HEK293 (cell line): ENCODE measurements around the gene TSR1.
A peak's percentile ranks its signal among the peaks of the same experiment; 100 is the strongest.

ENCODE experiments used
- CTCF ChIA-PET: fragments of 350-600 bp; formaldehyde crosslinking; extraction: SDS; loops from one replicate; lab custom pipeline; 2021; ENCODE audit warnings: antibody characterized with exemption; lab: Yijun Ruan, JAX
- POLR2A ChIA-PET: fragments of 300-600 bp; formaldehyde crosslinking; extraction: SDS; loops from one replicate; lab custom pipeline; 2020; ENCODE audit warnings: antibody characterized with exemption, inconsistent platforms; lab: Yijun Ruan, JAX
- H3K27ac ChIP-seq: fragments of 200-500 bp; sonication (Bioruptor generic); 2 replicates; pipeline ENCODE4 v1.5.1; 2014; ENCODE audit warnings: low read depth, low read length, control low read depth, inconsistent platforms; ENCODE audit errors: extremely low read depth
- H3K36me3 ChIP-seq, 2 experiments: fragments of 200-500 bp in 1 of 2; sonication (Bioruptor generic) in 1 of 2; 1 replicate in 1 of 2; 2 replicates in 1 of 2; pipeline ENCODE4 v1.5.1; 2014 to 2017; ENCODE audit warnings: inconsistent platforms in 2 of 2, low read length in 2 of 2; ENCODE audit not compliant: control insufficient read depth in 2 of 2, insufficient read depth in 1 of 2
- H3K4me1 ChIP-seq: fragments of 200-500 bp; sonication (Bioruptor generic); 2 replicates; pipeline ENCODE4 v1.5.1; 2014; ENCODE audit warnings: mild to moderate bottlenecking, low read length, inconsistent platforms; ENCODE audit not compliant: control insufficient read depth, insufficient read depth
- H3K4me3 ChIP-seq: 2 replicates; pipeline ENCODE4 v1.5.1; 2011; ENCODE audit warnings: low read depth, mild to moderate bottlenecking, control low read depth, low read length, moderate library complexity
- H3K9me3 ChIP-seq: fragments of 200-500 bp; sonication (Bioruptor generic); 2 replicates; pipeline ENCODE4 v1.5.1; 2014; ENCODE audit warnings: low read depth, low read length, inconsistent platforms; ENCODE audit not compliant: control insufficient read depth, insufficient read depth
- GFI1B ChIP-seq: fragments of 450-650 bp; formaldehyde crosslinking; IDR thresholded peaks from 2 replicates; pipeline ENCODE4 v1.5.1; 2016; ENCODE audit warnings: missing biosample characterization, missing genetic modification characterization
- PRDM1 ChIP-seq: fragments of 450-650 bp; formaldehyde crosslinking; IDR thresholded peaks from 2 replicates; pipeline ENCODE4; 2016; ENCODE audit warnings: missing biosample characterization, missing genetic modification characterization
- ZBTB17 ChIP-seq: fragments of 450-650 bp; formaldehyde crosslinking; IDR thresholded peaks from 2 replicates; pipeline ENCODE4 v1.5.1; 2016; ENCODE audit warnings: missing biosample characterization, missing genetic modification characterization
- ZBTB8A ChIP-seq: fragments of 450-650 bp; formaldehyde crosslinking; IDR thresholded peaks from 2 replicates; pipeline ENCODE4 v1.5.1; 2016; ENCODE audit warnings: missing biosample characterization, missing genetic modification characterization
- ZFP3 ChIP-seq: fragments of 450-650 bp; formaldehyde crosslinking; IDR thresholded peaks from 2 replicates; pipeline ENCODE4 v1.5.1; 2016; ENCODE audit warnings: low read depth, missing biosample characterization, missing genetic modification characterization
- ZNF146 ChIP-seq: fragments of 450-650 bp; formaldehyde crosslinking; IDR thresholded peaks from 2 replicates; pipeline ENCODE4 v1.5.1; 2016; ENCODE audit warnings: missing biosample characterization, missing genetic modification characterization
- ZNF174 ChIP-seq: fragments of 450-650 bp; formaldehyde crosslinking; IDR thresholded peaks from 2 replicates; pipeline ENCODE4 v1.5.0; 2017; ENCODE audit warnings: missing biosample characterization, mild to moderate bottlenecking, missing genetic modification characterization
- ZNF19 ChIP-seq: fragments of 450-650 bp; formaldehyde crosslinking; IDR thresholded peaks from 2 replicates; pipeline ENCODE4; 2016; ENCODE audit warnings: missing biosample characterization, missing genetic modification characterization, low read depth
- ZNF202 ChIP-seq: fragments of 450-650 bp; formaldehyde crosslinking; IDR thresholded peaks from 2 replicates; pipeline ENCODE4 v1.5.1; 2016; ENCODE audit warnings: missing biosample characterization, missing genetic modification characterization, borderline replicate concordance
- ZNF391 ChIP-seq: fragments of 450-650 bp; formaldehyde crosslinking; IDR thresholded peaks from 2 replicates; pipeline ENCODE4 v1.5.1; 2016; ENCODE audit warnings: low read depth, missing biosample characterization, missing genetic modification characterization, borderline replicate concordance
- ZNF488 ChIP-seq: fragments of 450-650 bp; formaldehyde crosslinking; IDR thresholded peaks from 2 replicates; pipeline ENCODE4 v1.5.1; 2016; ENCODE audit warnings: missing biosample characterization, missing genetic modification characterization
- ZNF521 ChIP-seq: fragments of 450-650 bp; formaldehyde crosslinking; IDR thresholded peaks from 2 replicates; pipeline ENCODE4 v1.5.1; 2017; ENCODE audit warnings: missing biosample characterization, mild to moderate bottlenecking, missing genetic modification characterization
- ZNF529 ChIP-seq: fragments of 450-650 bp; formaldehyde crosslinking; IDR thresholded peaks from 2 replicates; pipeline ENCODE4 v1.5.1; 2017; ENCODE audit warnings: missing genetic modification characterization, missing biosample characterization; ENCODE audit not compliant: insufficient replicate concordance
- ZNF530 ChIP-seq: fragments of 450-650 bp; formaldehyde crosslinking; IDR thresholded peaks from 2 replicates; pipeline ENCODE4 v1.5.1; 2016; ENCODE audit warnings: low read depth, missing biosample characterization, missing genetic modification characterization
- ZNF548 ChIP-seq: fragments of 450-650 bp; formaldehyde crosslinking; IDR thresholded peaks from 2 replicates; pipeline ENCODE4 v1.5.1; 2016; ENCODE audit warnings: missing biosample characterization, missing genetic modification characterization
- ZNF596 ChIP-seq: fragments of 450-650 bp; IDR thresholded peaks from 2 replicates; pipeline ENCODE4 v1.5.0; 2018; ENCODE audit warnings: missing biosample characterization, mild to moderate bottlenecking, missing genetic modification characterization, moderate library complexity
- ZNF664 ChIP-seq: fragments of 450-650 bp; formaldehyde crosslinking; IDR thresholded peaks from 2 replicates; pipeline ENCODE4 v1.5.1; 2016; ENCODE audit warnings: missing biosample characterization, missing genetic modification characterization
- ZNF692 ChIP-seq: fragments of 450-650 bp; formaldehyde crosslinking; IDR thresholded peaks from 2 replicates; pipeline ENCODE4 v1.5.1; 2016; ENCODE audit warnings: missing biosample characterization, missing genetic modification characterization
- ZNF747 ChIP-seq: fragments of 450-650 bp; formaldehyde crosslinking; IDR thresholded peaks from 2 replicates; pipeline ENCODE4 v1.5.1; 2016; ENCODE audit warnings: missing biosample characterization, missing genetic modification characterization
- ZSCAN23 ChIP-seq: fragments of 450-650 bp; formaldehyde crosslinking; IDR thresholded peaks from 2 replicates; pipeline ENCODE4 v1.5.1; 2016; ENCODE audit warnings: missing biosample characterization, missing genetic modification characterization
- TF ChIP-seq, protein P1 (sequence below): IDR thresholded peaks from 2 replicates; pipeline ENCODE4 v1.6.1; 2011; ENCODE audit warnings: mild to moderate bottlenecking, low read depth, low read length, borderline replicate concordance
- TF ChIP-seq, protein P2 (sequence below): fragments of 450-650 bp; formaldehyde crosslinking; IDR thresholded peaks from 2 replicates; pipeline ENCODE4 v1.5.1; 2016; ENCODE audit warnings: missing biosample characterization, missing genetic modification characterization

TSR1 gene

GRCh38 chr17:2321399-2321798, 14.9 kb downstream of the TSR1 start (continued):
- TF ChIP-seq ZNF529: no peak
- TF ChIP-seq ZNF146 (tag by site-specific recombination): no peak
- TF ChIP-seq ZNF548: no peak

- ChIA-PET POLR2A (interaction anchor here (0.6 to 2.0 kb wide), 3 partner anchors 10 to 30 kb away, joined by 3 to 7 read pairs (median 5); partner anchors contain the start of genes SMG6 and SRR), CTCF (interaction anchor here (0.6 to 1.5 kb wide), 3 partner anchors 13 to 35 kb away, joined by 3 to 4 read pairs (median 3); partner anchors contain the start of gene TSR1)
- peaks cover 49% of the 10 kb centered on the region in 2 experiments for H3K36me3 ChIP-seq
- H3K27ac ChIP-seq: no peak overlapping the region
- TF ChIP-seq ZNF664 (tag by site-specific recombination) (no peak), ZNF530 (no peak), ZNF521 (tag by site-specific recombination) (no peak), ZSCAN23 (tag by site-specific recombination) (no peak), ZBTB17 (tag by site-specific recombination) (no peak), ZNF202 (no peak), ZNF391 (tag by site-specific recombination) (no peak), ZFP3 (no peak), ZNF488 (tag by site-specific recombination) (no peak), GFI1B (tag by site-specific recombination) (no peak), ZNF19 (tag by site-specific recombination) (no peak), ZNF174 (tag by site-specific recombination) (no peak), ZBTB8A (tag by site-specific recombination) (no peak)
- TF ChIP-seq, protein P1, sequence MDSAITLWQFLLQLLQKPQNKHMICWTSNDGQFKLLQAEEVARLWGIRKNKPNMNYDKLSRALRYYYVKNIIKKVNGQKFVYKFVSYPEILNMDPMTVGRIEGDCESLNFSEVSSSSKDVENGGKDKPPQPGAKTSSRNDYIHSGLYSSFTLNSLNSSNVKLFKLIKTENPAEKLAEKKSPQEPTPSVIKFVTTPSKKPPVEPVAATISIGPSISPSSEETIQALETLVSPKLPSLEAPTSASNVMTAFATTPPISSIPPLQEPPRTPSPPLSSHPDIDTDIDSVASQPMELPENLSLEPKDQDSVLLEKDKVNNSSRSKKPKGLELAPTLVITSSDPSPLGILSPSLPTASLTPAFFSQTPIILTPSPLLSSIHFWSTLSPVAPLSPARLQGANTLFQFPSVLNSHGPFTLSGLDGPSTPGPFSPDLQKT: no peak
- H3K9me3 ChIP-seq: no peaks in the 10 kb centered on the region
- H3K4me1 ChIP-seq: 0 out of 2 replicates have a peak, but pooled peaks cover 3% of the 10 kb centered on the region
- H3K4me3 ChIP-seq: no peak overlapping the region
Measured at GRCh38 chr17:2319051-2319450, 17.2 kb downstream of the TSR1 start.

DNA sequence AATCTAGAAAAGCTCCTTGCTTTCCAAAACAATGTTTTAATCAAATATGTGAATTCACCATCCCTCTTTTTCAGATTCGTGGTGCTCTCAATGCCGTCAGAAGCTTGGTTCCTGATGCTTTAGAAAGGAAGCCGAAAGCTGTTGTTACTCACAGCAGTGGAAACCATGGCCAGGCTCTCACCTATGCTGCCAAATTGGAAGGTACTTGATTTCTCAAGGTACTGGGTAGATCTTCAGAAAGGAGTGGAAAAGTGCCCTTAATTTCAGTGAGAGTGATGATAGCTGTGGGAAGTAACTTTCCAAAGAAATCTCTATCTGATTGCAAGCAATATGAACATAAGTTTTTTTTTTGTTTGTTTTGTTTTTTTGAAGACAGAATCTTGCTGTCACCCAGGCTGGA, 18.5 kb downstream of the TSR1 start:
- peaks cover 36% of the 10 kb centered on the region in 2 experiments for H3K36me3 ChIP-seq
- no peaks in the 10 kb centered on the region for H3K9me3 ChIP-seq
- no peak overlapping the region for H3K27ac ChIP-seq
- POLR2A ChIA-PET: interaction anchor here (1.3 kb wide), 1 partner anchor 18 kb away, joined by 5 read pairs; the partner anchor contains the start of gene TSR1
- no peak overlapping the region for H3K4me3 ChIP-seq
- TF ChIP-seq PRDM1 (tag by site-specific recombination): peak; percentile 84
- no peak for TF ChIP-seq ZNF596 (tag by site-specific recombination)
- no peak for TF ChIP-seq ZNF747
- TF ChIP-seq, protein P2, sequence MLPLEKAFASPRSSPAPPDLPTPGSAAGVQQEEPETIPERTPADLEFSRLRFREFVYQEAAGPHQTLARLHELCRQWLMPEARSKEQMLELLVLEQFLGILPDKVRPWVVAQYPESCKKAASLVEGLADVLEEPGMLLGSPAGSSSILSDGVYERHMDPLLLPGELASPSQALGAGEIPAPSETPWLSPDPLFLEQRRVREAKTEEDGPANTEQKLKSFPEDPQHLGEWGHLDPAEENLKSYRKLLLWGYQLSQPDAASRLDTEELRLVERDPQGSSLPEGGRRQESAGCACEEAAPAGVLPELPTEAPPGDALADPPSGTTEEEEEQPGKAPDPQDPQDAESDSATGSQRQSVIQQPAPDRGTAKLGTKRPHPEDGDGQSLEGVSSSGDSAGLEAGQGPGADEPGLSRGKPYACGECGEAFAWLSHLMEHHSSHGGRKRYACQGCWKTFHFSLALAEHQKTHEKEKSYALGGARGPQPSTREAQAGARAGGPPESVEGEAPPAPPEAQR (tag by site-specific recombination): no peak
- no peak for TF ChIP-seq ZNF692 (tag by site-specific recombination)
- CTCF ChIA-PET: interaction anchor here (0.6 to 1.5 kb wide), 4 partner anchors 18 to 946 kb away, joined by 3 to 5 read pairs (median 4); partner anchors contain the start of gene TSR1
- H3K4me1 ChIP-seq: 0 out of 2 replicates have a peak, but pooled peaks cover 3% of the 10 kb centered on the region
